Dedifferentiated amniotic fluid mesenchymal stem cell (primary cell): Measurements from ENCODE around the gene CEP170.
A peak's percentile ranks its signal among the peaks of the same experiment; 100 is the strongest.

ENCODE experiments used
- DNase-seq: peaks from one replicate; pipeline ENCODE4 v3.0.0-alpha.2; 2016; ENCODE audit errors: extremely low spot score

Gene CEP170

GRCh38 chr1:243254927-243255790, at the start of gene CEP170:
TSS of gene CEP170 (minus strand) at chr1:243255281. CDS start at chr1:243225280, 30,001 bp downstream.
- DNase-seq, result peak; percentile 93

- DNase-seq, result no peak
Measured at GRCh38 chr1:243301059-243301458, 46.0 kb upstream of the CEP170 start.

GRCh38 chr1:243299069-243299468, 44.0 kb upstream of the CEP170 start:
- DNase-seq, result no peak

GRCh38 chr1:243294723-243295121, 39.6 kb upstream of the CEP170 start:
- no peak for DNase-seq

- no peak for DNase-seq
Measured at GRCh38 chr1:243293941-243294722, 39.1 kb upstream of the CEP170 start.

DNA sequence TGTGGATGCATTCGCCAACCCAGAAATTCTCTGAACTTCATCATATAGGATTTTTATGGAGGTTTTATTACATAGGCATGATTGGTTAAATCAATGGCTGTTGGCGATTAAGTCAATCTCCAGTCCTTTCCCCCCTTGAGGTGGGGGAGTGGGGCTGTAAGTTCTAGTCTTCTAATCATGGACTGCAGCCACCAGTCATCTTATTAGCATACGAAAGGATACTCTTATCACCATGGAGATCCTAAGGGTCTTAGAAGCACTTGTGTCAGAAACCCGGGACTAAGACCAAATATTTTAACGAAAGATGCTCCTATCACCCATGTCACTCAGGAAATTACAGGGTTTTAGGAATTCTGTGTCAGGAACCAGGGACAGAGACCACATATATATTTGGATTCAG, 37.0 kb upstream of the CEP170 start:
- no peak for DNase-seq

DNA sequence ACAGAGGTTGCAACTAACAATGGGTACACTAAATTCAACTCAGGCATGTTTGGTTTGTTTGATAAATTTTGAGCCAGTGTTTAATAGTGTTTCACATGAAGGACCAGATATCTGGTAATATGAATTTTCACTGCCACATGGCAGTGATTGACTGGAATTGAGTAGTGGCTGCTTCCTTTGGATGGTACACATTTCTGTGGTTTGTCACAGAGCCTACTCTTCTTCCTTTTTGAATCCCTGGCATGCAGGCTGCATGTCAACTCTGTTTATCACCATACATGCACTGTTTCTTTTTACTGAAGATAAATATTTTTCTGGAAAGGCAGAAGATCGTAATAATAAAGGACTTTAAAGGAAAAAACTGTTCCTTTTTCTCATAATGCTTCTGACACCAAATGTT, 36.2 kb upstream of the CEP170 start:
- DNase-seq, result no peak

GRCh38 chr1:243288062-243288461, 33.0 kb upstream of the CEP170 start:
- DNase-seq, result no peak

DNA sequence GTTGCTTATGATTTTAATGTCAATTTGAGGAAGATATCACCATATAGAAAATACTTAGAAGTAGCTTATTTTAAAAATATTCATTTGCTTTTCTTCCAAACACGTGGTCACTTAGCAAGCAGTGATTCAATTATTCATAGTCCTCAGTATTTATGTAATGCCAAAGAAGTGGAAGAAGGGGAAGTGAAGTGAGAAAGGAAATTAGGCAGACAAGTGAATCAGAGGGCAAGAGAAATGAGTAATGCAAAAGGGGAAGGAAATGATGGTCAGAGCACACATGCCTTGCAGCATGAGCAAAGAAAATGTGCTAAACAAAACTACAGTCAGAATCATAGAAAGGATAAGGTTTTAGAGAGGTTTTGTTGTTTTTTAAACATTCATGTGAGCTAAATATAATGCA, 32.6 kb upstream of the CEP170 start:
- DNase-seq, result peak; percentile 33

GRCh38 chr1:243287123-243287460, 32.0 kb upstream of the CEP170 start:
- DNase-seq, result no peak

- DNase-seq, result peak; percentile 30
Measured at GRCh38 chr1:243286409-243287122, 31.5 kb upstream of the CEP170 start.

GRCh38 chr1:243281672-243282071, 26.6 kb upstream of the CEP170 start:
- no peak for DNase-seq

DNA sequence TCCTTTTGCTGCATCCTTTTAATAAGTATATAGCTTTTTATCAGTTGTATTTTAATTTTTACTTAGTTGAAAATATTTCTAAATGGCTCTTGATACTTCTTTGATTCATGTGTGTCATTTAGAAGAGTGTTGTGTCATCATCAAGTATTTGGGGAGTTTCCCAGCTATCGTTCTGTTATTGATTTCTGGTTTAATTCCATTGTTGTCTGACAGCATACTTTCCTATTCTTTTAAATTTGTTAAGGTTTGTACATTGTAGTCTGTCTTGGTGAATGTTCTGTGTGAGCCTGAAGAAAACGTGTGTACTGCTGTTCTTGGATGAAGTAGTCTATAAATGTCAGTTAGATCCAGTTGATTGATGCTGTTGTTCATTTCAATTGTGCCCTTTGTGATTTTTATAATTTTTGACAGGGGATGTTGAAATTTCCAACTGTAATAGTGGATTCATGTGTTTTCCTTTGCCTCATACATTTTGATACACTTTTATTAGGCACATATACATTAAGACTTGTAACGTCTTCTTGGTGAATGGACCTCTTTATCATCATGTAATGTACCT, 25.6 kb upstream of the CEP170 start:
- no peak for DNase-seq

- DNase-seq, result no peak
Measured at GRCh38 chr1:243275316-243275715, 20.2 kb upstream of the CEP170 start.

GRCh38 chr1:243273945-243274344, 18.9 kb upstream of the CEP170 start:
- no peak for DNase-seq

- no peak for DNase-seq
Measured at GRCh38 chr1:243273506-243273905, 18.4 kb upstream of the CEP170 start.

GRCh38 chr1:243272401-243272800, 17.3 kb upstream of the CEP170 start:
- DNase-seq, result no peak

DNA sequence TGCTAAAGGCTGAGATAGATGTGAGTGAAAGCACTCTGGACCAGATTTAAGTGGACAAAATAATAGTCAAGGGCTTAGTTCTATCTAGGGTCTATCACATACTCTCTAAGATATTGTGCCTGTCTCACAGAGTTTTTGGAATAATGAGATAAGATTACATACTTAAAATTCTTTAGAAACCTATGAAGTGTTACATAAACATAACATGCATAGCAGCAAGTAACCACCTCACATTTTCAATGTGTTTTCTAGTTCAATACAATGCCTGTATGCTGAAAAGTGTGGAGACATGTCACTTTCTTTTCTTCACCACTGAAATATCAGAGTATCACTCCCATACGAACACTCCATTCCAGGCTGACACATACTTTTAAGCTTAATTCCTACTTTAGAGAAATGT, 16.9 kb upstream of the CEP170 start:
- DNase-seq, result no peak

GRCh38 chr1:243270097-243270864, 15.2 kb upstream of the CEP170 start:
- no peak for DNase-seq

GRCh38 chr1:243269461-243269801, 14.3 kb upstream of the CEP170 start:
- no peak for DNase-seq

GRCh38 chr1:243268751-243269460, 13.8 kb upstream of the CEP170 start:
- no peak for DNase-seq
